GM12865 (cell line): Measurements from ENCODE around the gene GLRX5.

ENCODE experiments used
- DNase-seq: peaks from one replicate; pipeline ENCODE4 v3.0.0; 2010; ENCODE audit warnings: low read depth
- H3K4me3 ChIP-seq: 2 replicates; pipeline ENCODE4 v1.5.1; 2011; ENCODE audit warnings: mild to moderate bottlenecking, low read depth, low read length, control low read depth
- CTCF ChIP-seq: IDR thresholded peaks from 2 replicates; pipeline ENCODE4 v1.5.1; 2011; ENCODE audit warnings: low read length, control low read depth, low read depth, inconsistent platforms; ENCODE audit not compliant: insufficient read depth; ENCODE audit errors: missing control alignments

GLRX5 gene

GRCh38 chr14:95540236-95540855 is 5.5 kb downstream of the GLRX5 start:
- TF ChIP-seq CTCF: no peak
- no peak overlapping the region for H3K4me3 ChIP-seq
- DNase-seq: no peak

DNA sequence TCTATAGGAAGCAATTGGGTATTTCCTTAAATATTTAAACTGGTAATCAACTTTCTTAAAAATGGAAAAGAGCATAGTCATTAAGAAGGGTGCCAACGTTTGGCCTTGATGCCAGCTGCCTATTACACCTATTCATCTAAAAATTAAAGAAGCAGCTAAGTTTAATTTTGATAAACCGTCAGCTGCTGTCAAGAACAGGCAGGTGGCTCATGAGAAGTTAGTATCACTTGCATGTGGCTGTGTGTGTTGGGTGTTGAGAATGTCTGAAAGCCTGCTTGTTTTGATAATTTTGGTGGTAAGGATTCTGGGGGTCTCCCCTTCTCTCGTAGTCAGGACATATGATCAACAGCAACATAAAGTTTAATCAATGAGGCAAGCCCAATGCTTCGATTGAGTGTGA is 6.5 kb downstream of the GLRX5 start:
- no peak overlapping the region for H3K4me3 ChIP-seq
- TF ChIP-seq CTCF: no peak
- no peak for DNase-seq

GRCh38 chr14:95541932-95542930 is 7.4 kb downstream of the GLRX5 start:
- no peak for TF ChIP-seq CTCF
- no peak overlapping the region for H3K4me3 ChIP-seq
- DNase-seq: no peak

GRCh38 chr14:95543021-95543420 is 8.2 kb downstream of the GLRX5 start:
- no peak for TF ChIP-seq CTCF
- no peak overlapping the region for H3K4me3 ChIP-seq
- no peak for DNase-seq

- H3K4me3 ChIP-seq: no peak overlapping the region
- no peak for DNase-seq
- TF ChIP-seq CTCF: no peak
Measured at GRCh38 chr14:95544588-95544987, 9.7 kb downstream of the GLRX5 start.

- H3K4me3 ChIP-seq: no peak overlapping the region
- DNase-seq: no peak
- no peak for TF ChIP-seq CTCF
Measured at GRCh38 chr14:95545515-95546168, 10.8 kb downstream of the GLRX5 start.
